Activated CD4-positive, alpha-beta memory T cell treated with anti-CD3 and anti-CD28 coated beads for 36 hours (primary cell): ENCODE results near the gene PIGV. TPM values are rescaled to one million over a fixed set of nuclear protein-coding genes. Genes with fewer than 3 reads are reported as not detected.

ENCODE experiments used
- CTCF ChIA-PET: fragments of 350-600 bp; sonication (Branson Sonifier 250); formaldehyde crosslinking; loops from one replicate; lab custom pipeline; 2021; ENCODE audit warnings: antibody characterized with exemption, inconsistent platforms; lab: Charles Lee
- POLR2A ChIA-PET: fragments of 350-600 bp; sonication (Branson Sonifier 250); formaldehyde crosslinking; loops from one replicate; lab custom pipeline; 2021; ENCODE audit warnings: antibody characterized with exemption; lab: Charles Lee
- DNase-seq: peaks from one replicate; pipeline ENCODE4 v3.0.0-alpha.2; 2020
- H3K27ac Mint-ChIP-seq: one replicate; pipeline ENCODE4 v1.8.0; 2021; ENCODE audit warnings: mixed read lengths
- H3K27me3 Mint-ChIP-seq: one replicate; pipeline ENCODE4 v1.8.0; 2021; ENCODE audit warnings: mixed read lengths
- H3K36me3 Mint-ChIP-seq: one replicate; pipeline ENCODE4 v1.8.0; 2021; ENCODE audit warnings: mixed read lengths
- H3K4me1 Mint-ChIP-seq: one replicate; pipeline ENCODE4 v1.8.0; 2021; ENCODE audit warnings: low read depth, mixed read lengths
- H3K4me3 Mint-ChIP-seq: one replicate; pipeline ENCODE4 v1.8.0; 2021; ENCODE audit warnings: mild to moderate bottlenecking, mixed read lengths
- H3K9me3 Mint-ChIP-seq: one replicate; pipeline ENCODE4 v1.8.0; 2021; ENCODE audit warnings: mixed read lengths
- intact Hi-C: fragments of 100-400 bp; cut with micrococcal nuclease; formaldehyde crosslinking; loops from one replicate; pipeline ENCODE4 v1.15.1; 2023
- total RNA-seq, 2 experiments: library from RNA; stranded (reverse); gene quantifications; one replicate each; pipeline ENCODE4 v1.2.3, GENCODE V29; 2021

The PIGV gene
- total RNA-seq, 2 experiments from 2014 or later: 15.1 to 15.3 TPM

GRCh38 chr1:26750428-26750827 is 37.3 kb upstream of the PIGV start:
- intact Hi-C loops: no loop called here
- CTCF ChIA-PET: no interaction called here
- H3K36me3 Mint-ChIP-seq: peaks cover 36% of the 10 kb centered on the region
- no peaks in the 10 kb centered on the region for H3K9me3 Mint-ChIP-seq
- peaks cover 61% of the 10 kb centered on the region for H3K4me1 Mint-ChIP-seq
- H3K27ac Mint-ChIP-seq: peak overlapping the region; percentile 26
- H3K27me3 Mint-ChIP-seq: no peaks in the 10 kb centered on the region
- no peak overlapping the region for H3K4me3 Mint-ChIP-seq
- DNase-seq: no peak
- POLR2A ChIA-PET: no interaction called here

- POLR2A ChIA-PET: no interaction called here
- Mint-ChIP-seq H3K36me3 (peaks cover 23% of the 10 kb centered on the region), H3K9me3 (no peaks in the 10 kb centered on the region), H3K4me3 (no peak overlapping the region), H3K27ac (no peak overlapping the region), H3K27me3 (no peaks in the 10 kb centered on the region), H3K4me1 (peaks cover 48% of the 10 kb centered on the region)
- CTCF ChIA-PET: interaction anchor here (0.9 kb wide), 1 partner anchor 14 kb away, joined by 3 read pairs; no protein-coding TSS in a partner anchor
- DNase-seq: no peak
- intact Hi-C loops: no loop called here
Measured at GRCh38 chr1:26752519-26752918, 35.2 kb upstream of the PIGV start.

GRCh38 chr1:26754086-26754874 is 33.5 kb upstream of the PIGV start:
- POLR2A ChIA-PET: interaction anchor here (0.8 kb wide), 1 partner anchor 15 kb away, joined by 3 read pairs; no protein-coding TSS in a partner anchor
- H3K36me3 Mint-ChIP-seq: peaks cover 26% of the 10 kb centered on the region
- H3K4me1 Mint-ChIP-seq: peaks cover 40% of the 10 kb centered on the region
- no peak overlapping the region for H3K4me3 Mint-ChIP-seq
- CTCF ChIA-PET: interaction anchor here (0.5 kb wide), 1 partner anchor 18 kb away, joined by 3 read pairs; no protein-coding TSS in a partner anchor
- H3K27ac Mint-ChIP-seq: no peak overlapping the region
- DNase-seq: no peak
- intact Hi-C loops: no loop called here
- H3K9me3 Mint-ChIP-seq: no peaks in the 10 kb centered on the region
- H3K27me3 Mint-ChIP-seq: no peaks in the 10 kb centered on the region

- ChIA-PET POLR2A (no interaction called here), CTCF (interaction anchor here (0.8 to 2.7 kb wide), 6 partner anchors 13 to 156 kb away, joined by 3 to 11 read pairs (median 4); no protein-coding TSS in a partner anchor)
- no peaks in the 10 kb centered on the region for H3K27me3 Mint-ChIP-seq
- H3K4me3 Mint-ChIP-seq: no peak overlapping the region
- peak overlapping the region; percentile 52 for H3K27ac Mint-ChIP-seq
- no peaks in the 10 kb centered on the region for H3K9me3 Mint-ChIP-seq
- peaks cover 46% of the 10 kb centered on the region for H3K36me3 Mint-ChIP-seq
- intact Hi-C loops: no loop called here
- no peak for DNase-seq
- peaks cover 8% of the 10 kb centered on the region for H3K4me1 Mint-ChIP-seq
Measured at GRCh38 chr1:26758358-26758757, 29.4 kb upstream of the PIGV start.

- no peak for DNase-seq
- no peak overlapping the region for H3K4me3 Mint-ChIP-seq
- intact Hi-C loops: no loop called here
- peaks cover 44% of the 10 kb centered on the region for H3K36me3 Mint-ChIP-seq
- ChIA-PET POLR2A (no interaction called here), CTCF (interaction anchor here (1.4 to 2.7 kb wide), 2 partner anchors 14 to 30 kb away, joined by 4 to 11 read pairs; no protein-coding TSS in a partner anchor)
- no peaks in the 10 kb centered on the region for H3K9me3 Mint-ChIP-seq
- H3K27me3 Mint-ChIP-seq: no peaks in the 10 kb centered on the region
- H3K4me1 Mint-ChIP-seq: peaks cover 7% of the 10 kb centered on the region
- no peak overlapping the region for H3K27ac Mint-ChIP-seq
Measured at GRCh38 chr1:26759531-26759930, 28.2 kb upstream of the PIGV start.

- no peak overlapping the region for H3K27ac Mint-ChIP-seq
- peaks cover 44% of the 10 kb centered on the region for H3K36me3 Mint-ChIP-seq
- H3K9me3 Mint-ChIP-seq: no peaks in the 10 kb centered on the region
- ChIA-PET POLR2A (interaction anchor here (1.0 kb wide), 1 partner anchor 60 kb away, joined by 4 read pairs; no protein-coding TSS in a partner anchor), CTCF (interaction anchor here (0.9 kb wide), 1 partner anchor 63 kb away, joined by 3 read pairs; no protein-coding TSS in a partner anchor)
- no peak overlapping the region for H3K4me3 Mint-ChIP-seq
- no peaks in the 10 kb centered on the region for H3K27me3 Mint-ChIP-seq
- no peak for DNase-seq
- intact Hi-C loops: no loop called here
- peaks cover 7% of the 10 kb centered on the region for H3K4me1 Mint-ChIP-seq
Measured at GRCh38 chr1:26761217-26761616, 26.5 kb upstream of the PIGV start.

- CTCF ChIA-PET: interaction anchor here (1.8 to 2.2 kb wide), 2 partner anchors 90 to 165 kb away, joined by 4 to 8 read pairs; no protein-coding TSS in a partner anchor
- no peak for DNase-seq
- peak overlapping the region; percentile 75 for H3K27ac Mint-ChIP-seq
Measured at GRCh38 chr1:26767714-26768113, 20.0 kb upstream of the PIGV start.

GRCh38 chr1:26768755-26769154 is 19.0 kb upstream of the PIGV start:
- intact Hi-C loops: no loop called here
- Mint-ChIP-seq H3K36me3 (peaks cover 68% of the 10 kb centered on the region), H3K9me3 (no peaks in the 10 kb centered on the region), H3K4me3 (no peak overlapping the region), H3K4me1 (peaks cover 31% of the 10 kb centered on the region), H3K27me3 (no peaks in the 10 kb centered on the region), H3K27ac (peak overlapping the region; percentile 26)
- ChIA-PET POLR2A (interaction anchor here (1.1 kb wide), 1 partner anchor 14 kb away, joined by 3 read pairs; no protein-coding TSS in a partner anchor), CTCF (interaction anchor here (0.6 to 2.2 kb wide), 3 partner anchors 12 to 166 kb away, joined by 3 to 8 read pairs (median 4); no protein-coding TSS in a partner anchor)
- no peak for DNase-seq

More at GRCh38 chr1:26767714-26768113, 20.0 kb upstream of the PIGV start:
- H3K4me1 Mint-ChIP-seq: peaks cover 31% of the 10 kb centered on the region
- H3K9me3 Mint-ChIP-seq: no peaks in the 10 kb centered on the region
- POLR2A ChIA-PET: interaction anchor here (2.1 kb wide), 1 partner anchor 21 kb away, joined by 4 read pairs; no protein-coding TSS in a partner anchor
- peaks cover 64% of the 10 kb centered on the region for H3K36me3 Mint-ChIP-seq
- H3K4me3 Mint-ChIP-seq: no peak overlapping the region
- intact Hi-C loops: no loop called here
- no peaks in the 10 kb centered on the region for H3K27me3 Mint-ChIP-seq

GRCh38 chr1:26771285-26771642 is 16.5 kb upstream of the PIGV start:
- Mint-ChIP-seq H3K36me3 (peaks cover 82% of the 10 kb centered on the region), H3K27me3 (no peaks in the 10 kb centered on the region), H3K4me1 (peaks cover 28% of the 10 kb centered on the region), H3K9me3 (no peaks in the 10 kb centered on the region), H3K27ac (peak overlapping the region; percentile 80), H3K4me3 (no peak overlapping the region)
- POLR2A ChIA-PET: interaction anchor here (1.2 to 1.3 kb wide), 5 partner anchors 15 to 78 kb away, joined by 3 to 4 read pairs (median 4); no protein-coding TSS in a partner anchor
- CTCF ChIA-PET: interaction anchor here (1.4 to 2.0 kb wide), 2 partner anchors 18 to 168 kb away, joined by 5 to 9 read pairs; no protein-coding TSS in a partner anchor
- DNase-seq: peak; percentile 19
- intact Hi-C loops: loop anchor here (2.0 kb wide), 1 partner anchor 16 kb away; the partner anchor contains the start of gene PIGV

- Mint-ChIP-seq H3K27ac (peak overlapping the region; percentile 80), H3K4me3 (no peak overlapping the region), H3K4me1 (peaks cover 28% of the 10 kb centered on the region), H3K9me3 (no peaks in the 10 kb centered on the region), H3K36me3 (peaks cover 81% of the 10 kb centered on the region), H3K27me3 (no peaks in the 10 kb centered on the region)
- DNase-seq: peak; percentile 63
- CTCF ChIA-PET: interaction anchor here (0.6 to 2.0 kb wide), 5 partner anchors 17 to 230 kb away, joined by 3 to 9 read pairs (median 5); no protein-coding TSS in a partner anchor
- intact Hi-C loops: loop anchor here (2.0 kb wide), 1 partner anchor 15 kb away; the partner anchor contains the start of gene PIGV
- POLR2A ChIA-PET: interaction anchor here (1.2 to 1.3 kb wide), 5 partner anchors 14 to 78 kb away, joined by 3 to 4 read pairs (median 4); no protein-coding TSS in a partner anchor
Measured at GRCh38 chr1:26771643-26772321, 16.0 kb upstream of the PIGV start.

GRCh38 chr1:26772687-26773086 is 15.1 kb upstream of the PIGV start:
- intact Hi-C loops: no loop called here
- ChIA-PET POLR2A (interaction anchor here (1.2 to 1.3 kb wide), 2 partner anchors 16 to 28 kb away, joined by 4 read pairs; no protein-coding TSS in a partner anchor), CTCF (interaction anchor here (0.6 to 2.0 kb wide), 3 partner anchors 18 to 170 kb away, joined by 3 to 9 read pairs (median 5); no protein-coding TSS in a partner anchor)
- no peak for DNase-seq
- no peaks in the 10 kb centered on the region for H3K9me3 Mint-ChIP-seq
- peak overlapping the region; percentile 80 for H3K27ac Mint-ChIP-seq
- H3K4me1 Mint-ChIP-seq: peaks cover 22% of the 10 kb centered on the region
- H3K4me3 Mint-ChIP-seq: no peak overlapping the region
- H3K36me3 Mint-ChIP-seq: peaks cover 79% of the 10 kb centered on the region
- H3K27me3 Mint-ChIP-seq: no peaks in the 10 kb centered on the region
